ENCODE results near the gene SLC15A5. TPM values are rescaled to one million over a fixed set of nuclear protein-coding genes. Genes with fewer than 3 reads are reported as not detected.

SLC15A5 gene
- total and polyA plus RNA-seq, 2 of the 8 experiments (the other 6 are each of a cell fraction or from before 2014, with no cell fraction given) = not detected

DNA sequence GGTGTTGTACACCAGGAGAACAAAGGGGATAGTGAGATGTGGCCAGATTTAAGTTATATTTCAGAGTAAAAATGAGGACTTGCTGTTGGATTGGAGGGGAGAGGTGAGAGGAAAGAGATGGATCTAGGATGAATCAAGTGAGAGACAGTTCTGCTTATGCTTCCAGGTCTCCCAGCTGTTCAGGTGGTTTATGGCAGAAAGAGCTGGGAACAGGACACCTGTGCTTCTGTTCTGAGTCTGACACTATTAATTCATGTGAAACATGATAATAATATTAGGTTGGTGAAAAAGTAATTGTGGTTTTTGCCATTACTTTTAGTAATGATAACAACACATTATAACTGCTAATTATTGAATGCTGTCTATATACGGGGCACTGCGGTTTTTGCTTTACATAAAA, 55.7 kb downstream of the SLC15A5 start (continued):
- TF ChIP-seq, protein P1, sequence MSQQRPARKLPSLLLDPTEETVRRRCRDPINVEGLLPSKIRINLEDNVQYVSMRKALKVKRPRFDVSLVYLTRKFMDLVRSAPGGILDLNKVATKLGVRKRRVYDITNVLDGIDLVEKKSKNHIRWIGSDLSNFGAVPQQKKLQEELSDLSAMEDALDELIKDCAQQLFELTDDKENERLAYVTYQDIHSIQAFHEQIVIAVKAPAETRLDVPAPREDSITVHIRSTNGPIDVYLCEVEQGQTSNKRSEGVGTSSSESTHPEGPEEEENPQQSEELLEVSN (IDR thresholded peaks at IDR 0.05) = no peak
- TF ChIP-seq TAF1 (IDR thresholded peaks at IDR 0.05; ENCODE audit: low read depth, low read length) = no peak
- no peak for TF ChIP-seq RFX5 (IDR thresholded peaks at IDR 0.05; ENCODE audit: borderline replicate concordance, low read depth, low read length)
- no peak for TF ChIP-seq SP4 (IDR thresholded peaks at IDR 0.05; ENCODE audit: low read length)
- no peak for TF ChIP-seq SP2 (IDR thresholded peaks at IDR 0.05; ENCODE audit: low read length)

Data from H1 (cell line).